GM06990 (cell line): ENCODE results near the gene JAM3.
"Not testable (repeated sequence)": the region's sequence is repeated elsewhere in the genome, so short reads cannot be mapped to it uniquely, and the experiment has no call there.

Source experiments
- DNase-seq: peaks from one replicate; pipeline ENCODE4 v3.0.0-alpha.2; 2011; ENCODE audit not compliant: insufficient read length; ENCODE audit errors: extremely low read depth
- H3K27me3 ChIP-seq: replicated peaks from 2 replicates; pipeline ENCODE4 v1.6.0; 2011; ENCODE audit warnings: low read length; ENCODE audit not compliant: control insufficient read depth, insufficient read depth
- H3K36me3 ChIP-seq: 2 replicates; pipeline ENCODE4 v1.5.1; 2011; ENCODE audit warnings: low read length; ENCODE audit not compliant: control insufficient read depth, insufficient read depth
- H3K4me3 ChIP-seq: replicated peaks from 2 replicates; pipeline ENCODE4 v1.5.1; 2011; ENCODE audit warnings: low read depth, mild to moderate bottlenecking, control low read depth, low read length
- CTCF ChIP-seq: IDR thresholded peaks from 2 replicates; pipeline ENCODE4 v1.5.1; 2011; ENCODE audit warnings: low read length, control low read depth, mild to moderate bottlenecking, inconsistent platforms; ENCODE audit not compliant: insufficient read depth, poor library complexity, severe bottlenecking

JAM3 gene

GRCh38 chr11:134074346-134074745 is 5.5 kb downstream of the JAM3 start:
- Histone ChIP-seq H3K4me3 (no peak overlapping the region), H3K27me3 (no peaks in the 10 kb centered on the region), H3K36me3 (no peaks in the 10 kb centered on the region)
- DNase-seq = no peak
- TF ChIP-seq CTCF = no peak

- no peaks in the 10 kb centered on the region for H3K36me3 ChIP-seq
- no peak for DNase-seq
- no peak overlapping the region for H3K4me3 ChIP-seq
- no peaks in the 10 kb centered on the region for H3K27me3 ChIP-seq
- TF ChIP-seq CTCF = no peak
These were observed 5.9 kb downstream of the JAM3 start for GRCh38 chr11:134074766-134075165.

- TF ChIP-seq CTCF = no peak
These were observed 10.4 kb downstream of the JAM3 start for GRCh38 chr11:134079317-134079716.

GRCh38 chr11:134081258-134081657 is 12.4 kb downstream of the JAM3 start:
- DNase-seq, H3K27me3 ChIP-seq, H3K36me3 ChIP-seq, H3K4me3 ChIP-seq: not testable (repeated sequence)

More at GRCh38 chr11:134079317-134079716, 10.4 kb downstream of the JAM3 start:
- no peak for DNase-seq
- H3K4me3 ChIP-seq = no peak overlapping the region
- H3K27me3 ChIP-seq = no peaks in the 10 kb centered on the region
- H3K36me3 ChIP-seq = no peaks in the 10 kb centered on the region

- Histone ChIP-seq H3K27me3 (no peaks in the 10 kb centered on the region; the same call in 1 of the 2 replicates), H3K4me3 (no peak overlapping the region), H3K36me3 (no peaks in the 10 kb centered on the region)
- TF ChIP-seq CTCF = no peak
- no peak for DNase-seq
These were observed 14.1 kb downstream of the JAM3 start for GRCh38 chr11:134082990-134083389.

- no peak for TF ChIP-seq CTCF
- Histone ChIP-seq H3K4me3 (no peak overlapping the region), H3K36me3 (no peaks in the 10 kb centered on the region), H3K27me3 (no peaks in the 10 kb centered on the region; the same call in 1 of the 2 replicates)
- DNase-seq = no peak
These were observed 17.5 kb downstream of the JAM3 start for GRCh38 chr11:134086376-134086775.

GRCh38 chr11:134092006-134092405 is 23.1 kb downstream of the JAM3 start:
- not testable (repeated sequence) for H3K27me3 ChIP-seq, DNase-seq, H3K4me3 ChIP-seq, H3K36me3 ChIP-seq
